ENCODE data around the gene IFNG-AS1.

- TF ChIP-seq CTCF (conservative IDR thresholded peaks at IDR 0.05; ENCODE audit: low read depth, low read length) = no peak
- TF ChIP-seq EZH2 (IDR thresholded peaks at IDR 0.05; ENCODE audit: borderline replicate concordance, low read depth, low read length, poor library complexity, severe bottlenecking) = no peak
These were observed 41.0 kb downstream of the IFNG-AS1 start for GRCh38 chr12:68030248-68030647.
